PC-3 (cell line): ENCODE results near the gene MTHFD1L.

Source experiments
- CTCF ChIP-seq: fragments of 300-600 bp; sonication (generic); conservative IDR thresholded peaks from 2 replicates; pipeline ENCODE4 v1.5.1; 2017; ENCODE audit warnings: antibody characterized with exemption, low read depth, mild to moderate bottlenecking, low read length
- EZH2 ChIP-seq: fragments of 300-600 bp; sonication (generic); IDR thresholded peaks from one replicate; pipeline ENCODE4 v1.6.1; 2017; ENCODE audit warnings: antibody characterized with exemption, mild to moderate bottlenecking, low read length; ENCODE audit not compliant: unreplicated experiment

- TF ChIP-seq EZH2 = no peak
- no peak for TF ChIP-seq CTCF
Observed at GRCh38 chr6:150940941-150941340, 75.4 kb downstream of the MTHFD1L start.
